KMS-11 (cell line): ENCODE data around the gene TMEFF1.

Source experiments
- H2AFZ ChIP-seq: fragments of 200-600 bp; sonication (generic); 2 replicates; pipeline ENCODE4 v1.6.1; 2016; ENCODE audit warnings: antibody characterized with exemption, mixed run types, low read depth
- H3K27ac ChIP-seq: fragments of 200-600 bp; sonication (generic); 2 replicates; pipeline ENCODE4 v1.6.1; 2016; ENCODE audit warnings: mild to moderate bottlenecking, mixed run types
- H3K27me3 ChIP-seq: fragments of 200-600 bp; sonication (generic); 2 replicates; pipeline ENCODE4 v1.6.1; 2017; ENCODE audit warnings: mild to moderate bottlenecking, low read depth, mixed run types, moderate library complexity; ENCODE audit not compliant: insufficient read depth
- H3K36me3 ChIP-seq: fragments of 200-600 bp; sonication (generic); 2 replicates; pipeline ENCODE4 v1.6.1; 2017; ENCODE audit warnings: mild to moderate bottlenecking, mixed run types; ENCODE audit not compliant: insufficient read depth
- H3K4me1 ChIP-seq: fragments of 200-600 bp; sonication (generic); 2 replicates; pipeline ENCODE4 v1.6.1; 2016; ENCODE audit warnings: mild to moderate bottlenecking, low read depth, mixed run types; ENCODE audit not compliant: poor library complexity, severe bottlenecking
- H3K4me2 ChIP-seq: fragments of 200-600 bp; sonication (generic); 2 replicates; pipeline ENCODE4 v1.7.0; 2016; ENCODE audit warnings: mild to moderate bottlenecking, mixed run types
- H3K4me3 ChIP-seq: fragments of 200-600 bp; sonication (generic); IDR thresholded peaks from 2 replicates; pipeline ENCODE4 v1.6.1; 2017; ENCODE audit warnings: low read depth, low read length, mixed read lengths; ENCODE audit not compliant: insufficient read depth
- H3K79me2 ChIP-seq: fragments of 200-600 bp; sonication (generic); 2 replicates; pipeline ENCODE4 v1.6.1; 2016; ENCODE audit warnings: low read depth, mixed run types; ENCODE audit not compliant: insufficient read depth
- H3K9ac ChIP-seq: fragments of 200-600 bp; sonication (generic); 2 replicates; pipeline ENCODE4 v1.6.1; 2016; ENCODE audit warnings: mild to moderate bottlenecking, mixed run types
- H4K20me1 ChIP-seq: fragments of 200-600 bp; sonication (generic); 2 replicates; pipeline ENCODE4 v1.6.1; 2016; ENCODE audit warnings: mild to moderate bottlenecking, mixed run types; ENCODE audit not compliant: insufficient read depth
- CTCF ChIP-seq: fragments of 200-600 bp; sonication (generic); conservative IDR thresholded peaks from 2 replicates; pipeline ENCODE4 v1.6.1; 2017; ENCODE audit warnings: low read depth, mild to moderate bottlenecking, antibody characterized with exemption, low read length, moderate library complexity, mixed read lengths

Gene TMEFF1

GRCh38 chr9:100591639-100592412 lies 118.9 kb downstream of the TMEFF1 start:
- Histone ChIP-seq H3K4me2 (no peak overlapping the region), H2AFZ (no peak overlapping the region), H3K79me2 (no peaks in the 10 kb centered on the region), H4K20me1 (no peaks in the 10 kb centered on the region), H3K36me3 (no peaks in the 10 kb centered on the region), H3K4me3 (no peak overlapping the region), H3K9ac (no peak overlapping the region), H3K27me3 (no peaks in the 10 kb centered on the region), H3K27ac (no peak overlapping the region), H3K4me1 (peaks cover 10% of the 10 kb centered on the region)
- TF ChIP-seq CTCF: no peak

GRCh38 chr9:100595391-100596199 lies 122.6 kb downstream of the TMEFF1 start:
- no peak overlapping the region for H2AFZ ChIP-seq
- peak; percentile 98 for TF ChIP-seq CTCF
- peak overlapping the region; percentile 8; the same call in 1 of the 2 replicates for H3K4me2 ChIP-seq

GRCh38 chr9:100597236-100597635 lies 124.3 kb downstream of the TMEFF1 start:
- Histone ChIP-seq H3K4me3 (no peak overlapping the region), H3K36me3 (no peaks in the 10 kb centered on the region), H3K4me2 (no peak overlapping the region), H3K27ac (no peak overlapping the region), H3K79me2 (no peaks in the 10 kb centered on the region), H3K27me3 (no peaks in the 10 kb centered on the region), H2AFZ (no peak overlapping the region), H3K4me1 (peaks cover 37% of the 10 kb centered on the region), H4K20me1 (no peaks in the 10 kb centered on the region), H3K9ac (no peak overlapping the region)
- TF ChIP-seq CTCF: no peak

More at GRCh38 chr9:100595391-100596199, 122.6 kb downstream of the TMEFF1 start:
- Histone ChIP-seq H4K20me1 (no peaks in the 10 kb centered on the region), H3K79me2 (no peaks in the 10 kb centered on the region), H3K36me3 (no peaks in the 10 kb centered on the region), H3K4me1 (peaks cover 29% of the 10 kb centered on the region), H3K9ac (no peak overlapping the region), H3K27me3 (no peaks in the 10 kb centered on the region), H3K27ac (no peak overlapping the region), H3K4me3 (no peak overlapping the region)

GRCh38 chr9:100598641-100599145 lies 125.7 kb downstream of the TMEFF1 start:
- no peaks in the 10 kb centered on the region for H3K36me3 ChIP-seq
- H3K4me1 ChIP-seq: peaks cover 42% of the 10 kb centered on the region
- peak overlapping the region; percentile 95 for H2AFZ ChIP-seq
- H3K4me2 ChIP-seq: peak overlapping the region; percentile 82
- H3K27me3 ChIP-seq: no peaks in the 10 kb centered on the region
- no peak for TF ChIP-seq CTCF
- no peaks in the 10 kb centered on the region for H3K79me2 ChIP-seq
- peak overlapping the region; percentile 32 for H3K9ac ChIP-seq
- H4K20me1 ChIP-seq: no peaks in the 10 kb centered on the region
- H3K4me3 ChIP-seq: peak overlapping the region; percentile 48
- H3K27ac ChIP-seq: 0 out of 2 replicates have a peak overlapping the region, but pooled peaks have one; percentile 29
